T-helper 22 cell (primary cell): ENCODE measurements around the gene ACP1.

ENCODE experiments used
- DNase-seq: peaks from one replicate; pipeline ENCODE4 v3.0.0-alpha.2; 2020; ENCODE audit warnings: low read depth

ACP1 gene

GRCh38 chr2:264493-265468, at the start of gene ACP1:
Gene ACP1, plus strand, starts transcription at chr2:264947. Its CDS starts 18 bp downstream, at chr2:264965.
- DNase-seq, result peak; percentile 91

- no peak for DNase-seq
These were observed 48.7 kb upstream of the ACP1 start for GRCh38 chr2:216068-216467.

DNA sequence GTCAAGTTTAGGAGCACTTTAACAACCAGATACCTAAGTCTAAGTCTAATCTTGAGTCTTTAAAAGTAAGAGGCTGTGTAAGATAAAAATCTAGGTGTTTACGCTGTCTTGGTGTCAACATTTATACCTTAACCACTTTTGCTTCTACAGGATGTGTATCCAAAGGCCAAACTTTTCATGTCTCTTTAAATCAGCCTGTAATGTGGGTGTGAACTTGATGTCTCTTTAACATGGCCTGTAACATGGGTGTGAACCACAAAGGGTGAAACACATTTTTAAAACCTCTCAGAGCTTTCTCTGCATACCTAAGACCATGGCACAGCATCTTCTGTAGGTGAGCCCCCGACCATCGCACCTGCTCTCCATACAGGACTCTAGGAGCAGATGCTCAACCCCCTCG, 41.3 kb upstream of the ACP1 start:
- DNase-seq, result no peak

DNA sequence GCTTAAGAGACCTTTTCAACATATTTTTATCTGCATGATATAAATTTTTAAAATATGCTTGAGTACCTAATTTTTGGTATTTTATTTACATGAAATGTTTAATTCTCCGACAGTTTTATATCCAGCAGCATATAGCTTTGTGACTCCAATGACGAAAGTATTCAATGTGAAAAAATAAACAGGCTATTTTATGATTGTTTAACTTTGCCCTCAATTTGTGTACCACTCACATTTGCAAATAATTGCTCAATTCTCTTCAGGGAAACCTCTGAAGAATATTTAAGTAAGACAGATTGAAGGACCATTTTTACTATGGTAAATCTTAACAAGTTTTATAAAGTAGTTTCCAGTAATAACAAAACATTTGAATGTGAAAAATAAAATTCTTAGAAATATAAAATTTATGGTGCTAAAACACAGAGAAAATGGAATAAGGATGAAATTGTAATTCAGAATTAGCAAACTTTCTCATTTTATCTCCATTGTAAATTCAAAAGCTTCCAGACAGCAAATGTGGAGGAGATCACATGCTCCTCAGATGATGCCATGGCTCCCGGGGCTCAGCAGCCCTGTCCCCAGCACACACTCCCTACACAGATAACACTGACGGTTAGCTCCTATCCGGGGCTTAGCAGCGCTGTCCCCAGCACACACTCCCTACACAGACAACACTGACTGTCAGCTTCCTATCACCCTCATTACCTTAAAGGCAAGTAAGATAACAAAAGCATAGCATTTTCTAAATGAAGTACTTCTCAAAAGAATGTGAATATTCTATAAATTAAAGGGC, 40.6 kb upstream of the ACP1 start:
- no peak for DNase-seq

DNA sequence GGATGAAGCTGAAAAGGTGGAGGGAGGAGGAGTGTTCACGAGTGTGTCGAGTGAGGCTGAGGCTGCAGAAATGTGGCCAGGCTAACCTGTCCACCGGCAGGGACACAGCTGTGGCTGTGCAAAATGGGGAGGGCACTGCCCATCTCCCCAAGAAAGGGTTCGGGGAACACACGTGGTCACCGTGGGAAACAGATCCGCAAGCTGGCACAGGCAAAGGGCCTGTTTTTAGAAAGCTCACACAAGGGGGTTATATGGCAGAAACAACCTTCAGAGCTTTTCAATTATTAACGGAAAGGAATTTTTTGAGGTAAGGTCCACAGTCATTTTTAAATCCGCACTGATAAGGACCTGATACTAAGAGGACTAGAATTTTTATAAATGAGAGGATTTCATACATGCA, 36.6 kb upstream of the ACP1 start:
- DNase-seq, result no peak

DNA sequence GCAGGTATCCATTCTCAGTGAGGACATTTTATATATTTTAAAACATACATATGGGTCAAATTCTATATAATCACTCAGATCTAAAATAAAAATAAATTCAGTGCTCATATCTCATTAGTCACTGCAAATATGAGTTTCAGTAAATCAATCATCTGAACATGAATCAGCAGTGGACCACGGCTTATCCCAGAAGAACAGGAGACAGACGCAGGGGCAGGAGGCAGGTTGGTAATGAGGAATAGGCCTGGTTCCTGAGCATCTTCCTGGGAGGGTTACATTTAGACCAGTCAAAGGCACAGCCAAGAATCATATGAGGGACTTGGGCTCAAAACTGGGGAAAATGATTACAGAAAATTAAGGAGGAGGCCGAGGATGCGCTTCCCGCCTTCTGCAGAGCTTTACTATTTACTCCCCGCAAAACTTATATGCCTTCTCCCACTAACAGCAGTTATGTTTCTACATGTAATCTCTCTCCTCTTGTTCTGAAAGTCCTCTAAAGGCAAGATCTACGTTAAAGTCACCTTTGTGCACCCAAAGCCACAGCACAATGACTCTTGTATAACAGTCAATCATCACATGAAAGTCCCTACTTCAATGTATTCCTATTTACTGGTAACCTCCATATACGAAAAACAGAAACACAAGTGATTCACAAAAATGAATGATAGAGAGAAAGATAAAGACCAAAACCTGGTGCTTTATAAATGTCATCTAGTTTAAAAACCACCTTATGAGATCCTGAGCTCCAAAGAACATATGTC, 36.0 kb upstream of the ACP1 start:
- DNase-seq, result no peak

- DNase-seq, result no peak
These were observed 33.1 kb upstream of the ACP1 start for GRCh38 chr2:231521-232185.

DNA sequence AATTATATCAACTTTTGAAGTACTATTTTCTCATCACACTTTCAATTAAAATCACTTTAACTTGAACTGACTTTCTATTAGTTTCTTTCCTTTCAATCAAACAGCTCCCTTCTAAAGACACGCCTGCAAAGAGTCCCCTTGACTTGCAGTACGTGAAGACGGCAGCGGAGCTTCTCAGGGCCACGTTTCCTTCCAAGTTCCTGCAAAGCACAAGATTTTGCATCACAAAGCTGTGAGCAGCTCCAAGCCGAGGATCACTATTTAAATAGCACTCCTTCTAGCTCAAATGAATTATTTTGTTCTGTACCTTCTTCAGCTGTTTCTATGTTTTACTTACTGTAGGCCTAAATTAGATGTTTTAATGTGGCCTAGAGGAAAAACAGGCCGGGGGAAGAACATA, 31.7 kb upstream of the ACP1 start:
- no peak for DNase-seq

DNA sequence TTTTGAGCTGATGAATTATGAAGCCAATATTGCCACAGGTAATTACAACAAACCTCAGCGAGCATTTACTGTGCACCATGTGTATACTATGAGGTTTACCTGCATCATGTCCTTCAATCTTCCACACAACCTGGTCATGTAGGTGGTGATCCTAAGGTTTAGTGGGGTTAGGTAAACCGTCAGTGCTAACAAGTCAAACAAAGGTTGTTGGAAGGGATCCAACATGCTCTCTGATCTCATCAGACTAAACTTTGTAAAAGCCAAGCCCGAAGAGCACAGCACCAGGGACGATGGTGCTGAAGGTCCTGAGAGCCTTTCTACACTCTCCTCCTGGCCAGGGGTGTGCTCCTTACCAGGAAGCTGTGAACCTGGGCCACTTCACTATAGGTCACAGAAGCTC, 30.3 kb upstream of the ACP1 start:
- DNase-seq, result no peak

GRCh38 chr2:236993-237539, 27.7 kb upstream of the ACP1 start:
- no peak for DNase-seq

- no peak for DNase-seq
These were observed 26.9 kb upstream of the ACP1 start for GRCh38 chr2:237878-238277.

DNA sequence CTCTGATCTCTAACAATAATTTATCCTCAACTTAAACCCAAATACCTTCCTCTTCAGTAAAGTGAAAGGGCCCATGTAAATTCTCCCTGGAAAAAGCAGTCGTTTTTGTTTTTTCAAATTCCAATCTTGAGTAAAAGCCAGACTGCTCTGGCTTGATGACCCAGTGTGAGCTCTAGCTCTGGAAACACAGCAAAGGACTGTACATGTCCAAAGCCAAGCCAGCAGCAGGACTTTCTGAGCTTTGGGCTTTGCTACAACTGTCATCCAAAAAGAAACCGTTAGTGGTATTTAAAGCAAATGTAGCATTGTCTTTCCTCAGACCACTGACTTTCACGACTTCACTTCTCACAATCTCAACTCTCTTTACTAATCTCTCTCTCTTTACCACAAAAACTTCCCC, 26.3 kb upstream of the ACP1 start:
- no peak for DNase-seq

DNA sequence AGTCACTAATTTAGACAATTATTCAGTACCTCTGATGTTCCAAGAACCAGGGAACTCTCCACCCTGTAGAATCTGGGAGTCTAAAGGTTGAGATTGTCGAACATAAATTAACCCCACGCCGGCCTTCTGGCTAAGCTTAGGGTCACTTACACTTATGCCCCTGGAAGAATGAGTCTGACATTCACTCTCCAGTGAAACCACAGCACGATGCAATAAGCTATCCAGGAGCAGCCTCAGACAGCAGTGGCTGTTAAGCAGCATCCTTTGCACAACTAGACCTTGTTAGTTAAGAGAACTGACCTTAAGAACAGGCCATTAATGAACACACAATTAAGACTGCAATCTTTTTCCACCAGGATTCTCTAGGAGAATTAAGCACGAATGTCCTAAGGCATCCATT, 25.9 kb upstream of the ACP1 start:
- DNase-seq, result no peak

DNA sequence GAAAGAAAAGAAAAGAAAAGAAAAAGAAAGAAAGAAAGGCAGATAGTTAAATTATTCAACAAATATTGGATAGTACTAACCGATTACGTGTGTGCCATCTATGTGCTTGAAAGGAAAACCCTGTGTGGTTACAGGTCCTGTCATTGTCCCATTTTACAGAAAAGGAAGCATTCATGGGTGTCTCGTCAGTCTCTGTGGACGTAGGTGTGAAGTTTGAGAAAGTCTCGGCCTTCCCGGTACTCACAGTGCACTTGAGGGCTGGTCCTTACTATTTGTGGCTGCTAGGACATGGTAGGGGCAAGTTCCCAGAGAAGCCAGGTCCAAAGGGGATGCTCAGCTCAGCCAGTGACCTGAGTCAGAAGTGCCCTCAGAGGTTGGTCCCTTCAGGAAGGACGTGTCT, 20.2 kb upstream of the ACP1 start:
- DNase-seq, result no peak

GRCh38 chr2:246489-247144, 18.1 kb upstream of the ACP1 start:
- DNase-seq, result no peak

DNA sequence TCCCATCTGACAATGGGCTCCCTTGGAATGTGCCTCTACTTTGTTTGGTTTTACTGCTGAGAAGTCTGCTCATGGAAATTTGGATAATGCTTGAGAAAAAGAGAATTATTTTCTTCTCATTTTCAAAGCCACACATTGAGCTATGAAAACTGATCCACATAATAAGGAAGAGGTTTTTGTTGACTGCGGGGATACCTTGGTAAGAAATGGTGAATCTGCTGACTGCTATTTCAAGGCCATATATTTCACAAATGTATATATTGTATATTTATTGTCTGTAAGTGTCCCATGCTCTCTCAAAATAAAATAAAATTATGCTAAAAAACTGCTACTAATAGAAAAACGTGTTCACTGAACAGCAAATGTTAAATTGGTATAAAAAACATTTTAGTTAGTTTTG, 16.0 kb upstream of the ACP1 start:
- DNase-seq, result no peak

GRCh38 chr2:249538-250042, 15.2 kb upstream of the ACP1 start:
- DNase-seq, result no peak

DNA sequence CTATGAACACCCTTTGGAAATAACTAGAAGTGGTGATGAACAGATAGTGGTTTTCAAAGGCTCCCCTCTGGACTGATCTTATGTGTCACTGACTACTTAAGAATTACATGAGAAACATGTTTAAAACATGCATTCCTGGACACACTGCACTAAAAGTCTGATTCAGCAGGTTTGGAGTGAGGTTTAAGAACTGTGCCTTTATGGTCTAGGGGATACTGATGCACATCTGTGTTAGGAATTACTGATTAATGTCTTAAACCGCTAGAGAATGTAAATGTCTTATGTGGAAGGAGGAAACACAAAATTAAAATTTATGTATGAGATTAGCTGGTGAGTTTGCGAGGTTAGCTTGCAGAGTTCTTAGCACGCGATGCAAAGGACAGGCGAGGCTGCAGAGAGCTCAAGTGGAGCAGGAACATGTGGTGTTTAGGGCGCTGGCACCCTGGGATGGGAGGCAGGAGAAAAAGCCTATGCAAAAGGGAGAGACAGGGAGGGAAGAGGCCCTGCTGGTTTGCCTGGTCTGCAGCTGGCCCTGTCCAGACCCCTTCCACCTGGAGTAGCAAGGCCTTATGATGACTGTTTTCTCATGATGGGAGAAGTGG, 12.6 kb upstream of the ACP1 start:
- DNase-seq, result no peak

DNA sequence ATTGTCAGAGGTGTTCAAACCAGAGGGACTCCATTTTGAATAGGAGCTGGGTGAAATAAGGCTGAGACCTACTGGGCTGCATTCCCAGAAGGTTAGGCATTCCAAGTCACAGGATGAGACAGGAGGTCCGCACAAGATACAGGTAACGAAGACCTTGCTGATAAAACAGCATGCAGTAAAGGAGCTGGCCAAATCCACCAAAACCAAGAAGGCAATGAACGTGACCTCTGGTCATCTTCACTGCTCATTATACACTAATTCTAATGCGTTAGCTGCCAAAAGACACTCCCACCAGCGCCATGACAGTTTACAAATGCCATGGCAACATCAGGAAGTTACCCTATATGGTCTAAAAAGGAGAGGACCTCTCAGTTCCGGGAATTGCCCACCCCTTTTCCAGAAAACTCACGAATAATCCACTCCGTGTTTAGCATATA, 11.5 kb upstream of the ACP1 start:
- no peak for DNase-seq

GRCh38 chr2:254241-254640, 10.5 kb upstream of the ACP1 start:
- DNase-seq, result no peak
